ENCODE data around the gene BLTP1. TPM values are rescaled to one million over a fixed set of nuclear protein-coding genes. Genes with fewer than 3 reads are reported as not detected.
A peak's percentile ranks its signal among the peaks of the same experiment; 100 is the strongest.
"Not testable (repeated sequence)": the region's sequence is repeated elsewhere in the genome, so short reads cannot be mapped to it uniquely, and the experiment has no call there.

Gene BLTP1
- 47.3 and 57.8 TPM in 2 replicates for total RNA-seq

DNA sequence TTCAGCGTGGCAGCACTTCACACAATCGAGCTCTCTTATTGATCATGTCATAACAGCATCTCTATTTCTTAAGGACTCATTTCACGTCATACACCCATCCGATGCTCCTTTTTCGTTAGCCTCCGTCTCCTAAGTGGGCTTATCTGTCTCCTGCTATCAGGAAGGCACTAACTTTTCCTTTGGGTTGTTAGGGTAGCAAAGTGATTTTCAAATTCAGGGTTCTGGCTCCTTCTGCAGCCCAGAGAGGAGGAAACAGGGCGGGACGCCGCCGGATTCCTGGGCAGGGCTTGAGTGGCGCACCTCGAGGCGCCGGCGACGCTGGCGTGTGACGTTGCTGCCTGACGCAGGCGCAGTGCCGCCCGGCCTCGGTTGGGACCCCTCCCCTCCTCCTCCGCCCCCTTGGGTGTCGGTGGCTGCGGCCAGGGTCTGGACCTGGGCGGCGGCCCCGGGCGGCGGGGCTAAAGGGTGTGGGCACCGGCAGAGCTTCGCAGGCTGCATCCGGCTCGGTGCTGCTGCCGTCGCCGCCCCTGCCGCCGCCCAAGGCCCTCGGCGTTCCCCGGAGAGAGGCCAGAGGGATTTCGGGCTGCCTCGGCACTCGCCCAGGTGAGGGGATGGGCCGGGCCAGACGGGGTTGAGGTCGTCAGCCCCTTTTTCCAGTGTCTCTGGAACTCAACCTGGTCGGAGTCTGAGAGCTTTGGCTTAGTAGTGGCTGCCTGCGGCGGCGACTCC is at the start of gene BLTP1:
Gene BLTP1 (plus strand): TSS at position 350 of the 729 bp plus-strand sequence. CDS start 18,317 bp downstream, outside the sequence.
- Histone ChIP-seq H3K27me3 (ENCODE audit: control insufficient read depth, insufficient read depth, low read length) (no peaks in the 10 kb centered on the region), H3K4me3 (ENCODE audit: low read depth, low read length) (peak within 1 kb of the TSS; percentile 92), H3K36me3 (ENCODE audit: control insufficient read depth, insufficient read depth, low read length) (no peaks in the 10 kb centered on the region)
- TF ChIP-seq, protein P1, sequence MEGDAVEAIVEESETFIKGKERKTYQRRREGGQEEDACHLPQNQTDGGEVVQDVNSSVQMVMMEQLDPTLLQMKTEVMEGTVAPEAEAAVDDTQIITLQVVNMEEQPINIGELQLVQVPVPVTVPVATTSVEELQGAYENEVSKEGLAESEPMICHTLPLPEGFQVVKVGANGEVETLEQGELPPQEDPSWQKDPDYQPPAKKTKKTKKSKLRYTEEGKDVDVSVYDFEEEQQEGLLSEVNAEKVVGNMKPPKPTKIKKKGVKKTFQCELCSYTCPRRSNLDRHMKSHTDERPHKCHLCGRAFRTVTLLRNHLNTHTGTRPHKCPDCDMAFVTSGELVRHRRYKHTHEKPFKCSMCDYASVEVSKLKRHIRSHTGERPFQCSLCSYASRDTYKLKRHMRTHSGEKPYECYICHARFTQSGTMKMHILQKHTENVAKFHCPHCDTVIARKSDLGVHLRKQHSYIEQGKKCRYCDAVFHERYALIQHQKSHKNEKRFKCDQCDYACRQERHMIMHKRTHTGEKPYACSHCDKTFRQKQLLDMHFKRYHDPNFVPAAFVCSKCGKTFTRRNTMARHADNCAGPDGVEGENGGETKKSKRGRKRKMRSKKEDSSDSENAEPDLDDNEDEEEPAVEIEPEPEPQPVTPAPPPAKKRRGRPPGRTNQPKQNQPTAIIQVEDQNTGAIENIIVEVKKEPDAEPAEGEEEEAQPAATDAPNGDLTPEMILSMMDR (IDR thresholded peaks at IDR 0.05; ENCODE audit: insufficient read depth, low read length, poor library complexity, severe bottlenecking): no peak
- peak; percentile 31 for DNase-seq (ENCODE audit: low read depth)

GRCh38 chr4:122104184-122104583 is 47.9 kb upstream of the BLTP1 start:
- Histone ChIP-seq H3K36me3 (ENCODE audit: control insufficient read depth, insufficient read depth, low read length) (no peaks in the 10 kb centered on the region), H3K27me3 (ENCODE audit: control insufficient read depth, insufficient read depth, low read length) (no peaks in the 10 kb centered on the region), H3K4me3 (ENCODE audit: low read depth, low read length) (no peak overlapping the region)
- TF ChIP-seq, protein P1 (IDR thresholded peaks at IDR 0.05; ENCODE audit: insufficient read depth, low read length, poor library complexity, severe bottlenecking): no peak
- no peak for DNase-seq (ENCODE audit: low read depth)

- Histone ChIP-seq H3K27me3 (ENCODE audit: control insufficient read depth, insufficient read depth, low read length) (no peaks in the 10 kb centered on the region), H3K36me3 (ENCODE audit: control insufficient read depth, insufficient read depth, low read length) (no peaks in the 10 kb centered on the region), H3K4me3 (ENCODE audit: low read depth, low read length) (no peak overlapping the region)
- no peak for DNase-seq (ENCODE audit: low read depth)
- TF ChIP-seq, protein P1 (IDR thresholded peaks at IDR 0.05; ENCODE audit: insufficient read depth, low read length, poor library complexity, severe bottlenecking): no peak
Measured at GRCh38 chr4:122107680-122108079, 44.5 kb upstream of the BLTP1 start.

DNA sequence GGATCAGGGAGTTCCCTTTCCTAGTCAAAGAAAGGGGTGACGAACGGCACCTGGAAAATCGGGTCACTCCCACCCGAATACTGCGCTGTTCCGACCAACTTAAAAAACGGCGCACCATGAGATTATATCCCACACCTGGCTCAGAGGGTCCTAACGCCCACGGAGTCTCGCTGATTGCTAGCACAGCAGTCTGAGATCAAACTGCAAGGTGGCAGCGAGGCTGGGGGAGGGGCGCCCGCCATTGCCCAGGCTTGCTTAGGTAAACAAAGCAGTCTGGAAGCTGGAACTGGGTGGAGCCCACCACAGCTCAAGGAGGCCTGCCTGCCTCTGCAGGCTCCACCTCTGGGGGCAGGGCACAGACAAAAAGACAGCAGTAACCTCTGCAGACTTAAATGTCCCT is 41.8 kb upstream of the BLTP1 start:
- not testable (repeated sequence) for DNase-seq (ENCODE audit: low read depth); H3K27me3 ChIP-seq (ENCODE audit: control insufficient read depth, insufficient read depth, low read length); H3K36me3 ChIP-seq (ENCODE audit: control insufficient read depth, insufficient read depth, low read length); H3K4me3 ChIP-seq (ENCODE audit: low read depth, low read length)

DNA sequence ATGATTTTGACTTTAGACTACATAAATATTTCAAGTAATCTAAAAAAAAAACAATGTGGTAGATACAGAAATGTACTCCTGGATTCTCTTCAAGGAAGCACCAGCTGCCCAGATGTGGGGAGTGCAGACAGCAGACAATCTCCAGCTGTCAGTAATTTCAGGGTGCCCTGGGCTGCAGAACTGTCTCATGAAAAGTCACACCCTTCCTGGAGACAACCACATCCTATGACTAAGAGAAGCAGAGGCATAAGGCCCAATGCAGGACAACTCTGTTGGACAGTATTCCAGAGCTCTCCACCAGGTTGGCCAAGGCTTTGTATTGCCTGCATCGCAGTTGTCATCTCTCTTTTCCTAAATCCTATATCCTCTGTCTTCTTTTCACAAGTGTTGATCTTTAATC is 34.4 kb upstream of the BLTP1 start:
- TF ChIP-seq, protein P1 (IDR thresholded peaks at IDR 0.05; ENCODE audit: insufficient read depth, low read length, poor library complexity, severe bottlenecking): no peak
- no peak for DNase-seq (ENCODE audit: low read depth)
- no peak overlapping the region for H3K4me3 ChIP-seq (ENCODE audit: low read depth, low read length)
- no peaks in the 10 kb centered on the region for H3K36me3 ChIP-seq (ENCODE audit: control insufficient read depth, insufficient read depth, low read length)
- H3K27me3 ChIP-seq (ENCODE audit: control insufficient read depth, insufficient read depth, low read length): no peaks in the 10 kb centered on the region

- TF ChIP-seq, protein P1 (IDR thresholded peaks at IDR 0.05; ENCODE audit: insufficient read depth, low read length, poor library complexity, severe bottlenecking): no peak
- no peak overlapping the region for H3K4me3 ChIP-seq (ENCODE audit: low read depth, low read length)
Measured at GRCh38 chr4:122118243-122118642, 33.9 kb upstream of the BLTP1 start.

More at GRCh38 chr4:122118243-122118642, 33.9 kb upstream of the BLTP1 start:
- H3K36me3 ChIP-seq (ENCODE audit: control insufficient read depth, insufficient read depth, low read length): no peaks in the 10 kb centered on the region
- no peaks in the 10 kb centered on the region for H3K27me3 ChIP-seq (ENCODE audit: control insufficient read depth, insufficient read depth, low read length)
- DNase-seq (ENCODE audit: low read depth): no peak

Measured in kidney epithelial cell (primary cell).